SKM-1 (cell line): ENCODE results near the gene NCK1.
"Not testable (repeated sequence)": the region's sequence is repeated elsewhere in the genome, so short reads cannot be mapped to it uniquely, and the experiment has no call there.

Source experiments
- DNase-seq: peaks from one replicate; lab custom pipeline; 2025; ENCODE audit not compliant: unreplicated experiment; lab: John Stamatoyannopoulos, UW

Gene NCK1

GRCh38 chr3:136943436-136943835 lies 81.4 kb downstream of the NCK1 start:
- DNase-seq: no peak

GRCh38 chr3:136946978-136947377 lies 85.0 kb downstream of the NCK1 start:
- no peak for DNase-seq

- no peak for DNase-seq
These were observed 85.5 kb downstream of the NCK1 start for GRCh38 chr3:136947477-136947876.

- DNase-seq: no peak
These were observed 87.1 kb downstream of the NCK1 start for GRCh38 chr3:136949146-136949545.

GRCh38 chr3:136949708-136950107 lies 87.7 kb downstream of the NCK1 start:
- no peak for DNase-seq

GRCh38 chr3:136950623-136951022 lies 88.6 kb downstream of the NCK1 start:
- no peak for DNase-seq

GRCh38 chr3:136952292-136952691 lies 90.3 kb downstream of the NCK1 start:
- no peak for DNase-seq

GRCh38 chr3:136954251-136954650 lies 92.2 kb downstream of the NCK1 start:
- no peak for DNase-seq

- DNase-seq: no peak
These were observed 93.2 kb downstream of the NCK1 start for GRCh38 chr3:136954980-136955780.

GRCh38 chr3:136955813-136956212 lies 93.8 kb downstream of the NCK1 start:
- no peak for DNase-seq

GRCh38 chr3:136956971-136957370 lies 95.0 kb downstream of the NCK1 start:
- no peak for DNase-seq

GRCh38 chr3:136957751-136958288 lies 95.8 kb downstream of the NCK1 start, which contains the start of gene IL20RB:
Gene IL20RB, plus strand, starts transcription at chr3:136957983. Its CDS starts 131 bp downstream, at chr3:136958114.
- no peak for DNase-seq

- no peak for DNase-seq
These were observed 96.9 kb downstream of the NCK1 start for GRCh38 chr3:136958939-136959338.

GRCh38 chr3:136959599-136959998 lies 97.6 kb downstream of the NCK1 start:
- DNase-seq: no peak

- no peak for DNase-seq
These were observed 99.1 kb downstream of the NCK1 start for GRCh38 chr3:136960838-136961836.

GRCh38 chr3:136962927-136963326 lies 100.9 kb downstream of the NCK1 start:
- no peak for DNase-seq

- not testable (repeated sequence) for DNase-seq
These were observed 107.5 kb downstream of the NCK1 start for GRCh38 chr3:136969539-136969938.

GRCh38 chr3:136973352-136973751 lies 111.3 kb downstream of the NCK1 start:
- DNase-seq: no peak

GRCh38 chr3:136974670-136975069 lies 112.7 kb downstream of the NCK1 start:
- no peak for DNase-seq

GRCh38 chr3:136979204-136979603 lies 117.2 kb downstream of the NCK1 start:
- DNase-seq: no peak

GRCh38 chr3:136979684-136980083 lies 117.7 kb downstream of the NCK1 start:
- no peak for DNase-seq
